OCI-LY3 (cell line): Measurements from ENCODE around the gene PRTFDC1.

Experiments used
- H2AFZ ChIP-seq: fragments of 200-600, 300-600 bp; shearing (Covaris generic); 2 replicates; pipeline ENCODE4 v1.6.0; 2014; ENCODE audit warnings: antibody characterized with exemption, low read depth, low read length
- H3K27ac ChIP-seq: fragments of 200-600, 300-600 bp; sonication (generic); 2 replicates; pipeline ENCODE4 v1.5.1; 2014; ENCODE audit warnings: mild to moderate bottlenecking, low read length, moderate library complexity, mixed read lengths
- H3K27me3 ChIP-seq: fragments of 200-600, 300-600 bp; sonication (generic); 2 replicates; pipeline ENCODE4 v1.6.1; 2014; ENCODE audit warnings: low read depth, low read length, mixed read lengths
- H3K36me3 ChIP-seq: fragments of 200-600, 300-600 bp; sonication (generic); replicated peaks from 2 replicates; pipeline ENCODE3; 2014; ENCODE audit warnings: low read depth, low read length, mixed read lengths
- H3K4me1 ChIP-seq: fragments of 300-600, 200-600 bp; sonication (generic); 2 replicates; pipeline ENCODE4 v1.6.1; 2014; ENCODE audit warnings: low read length, mixed read lengths
- H3K4me2 ChIP-seq: fragments of 200-600, 300-600 bp; sonication (generic); 2 replicates; pipeline ENCODE4 v1.6.1; 2014; ENCODE audit warnings: low read length, mixed read lengths
- H3K4me3 ChIP-seq: fragments of 300-600, 200-600 bp; sonication (generic); 2 replicates; pipeline ENCODE4 v1.5.1; 2014; ENCODE audit warnings: antibody characterized with exemption, mild to moderate bottlenecking, low read length, moderate library complexity
- H3K79me2 ChIP-seq: fragments of 300-600, 200-600 bp; shearing (Covaris generic); 2 replicates; pipeline ENCODE4 v1.6.1; 2014; ENCODE audit warnings: mild to moderate bottlenecking, low read length, mixed read lengths
- H3K9ac ChIP-seq: fragments of 300-600, 200-600 bp; shearing (Covaris generic); 2 replicates; pipeline ENCODE4 v1.6.0; 2014; ENCODE audit warnings: mild to moderate bottlenecking, low read length, moderate library complexity
- H3K9me3 ChIP-seq: fragments of 200-600, 300-600 bp; shearing (Covaris generic); 2 replicates; pipeline ENCODE4 v1.6.1; 2014; ENCODE audit warnings: low read length, mixed read lengths; ENCODE audit not compliant: insufficient read depth
- H4K20me1 ChIP-seq: fragments of 200-600, 300-600 bp; sonication (generic); 2 replicates; pipeline ENCODE4 v1.6.1; 2016; ENCODE audit warnings: low read length, mixed read lengths; ENCODE audit not compliant: insufficient read depth
- EZH2phosphoT487 ChIP-seq: fragments of 200-600 bp; shearing (Covaris generic); IDR thresholded peaks from 2 replicates; pipeline ENCODE4 v1.6.1; 2018; ENCODE audit warnings: antibody characterized with exemption, mixed run types, low read depth
- TF ChIP-seq, protein P1 (sequence below): fragments of 200-600, 300-600 bp; sonication (generic); IDR thresholded peaks from 2 replicates; pipeline ENCODE4 v1.5.1; 2014; ENCODE audit warnings: antibody characterized with exemption, low read length, low read depth

Gene PRTFDC1

DNA sequence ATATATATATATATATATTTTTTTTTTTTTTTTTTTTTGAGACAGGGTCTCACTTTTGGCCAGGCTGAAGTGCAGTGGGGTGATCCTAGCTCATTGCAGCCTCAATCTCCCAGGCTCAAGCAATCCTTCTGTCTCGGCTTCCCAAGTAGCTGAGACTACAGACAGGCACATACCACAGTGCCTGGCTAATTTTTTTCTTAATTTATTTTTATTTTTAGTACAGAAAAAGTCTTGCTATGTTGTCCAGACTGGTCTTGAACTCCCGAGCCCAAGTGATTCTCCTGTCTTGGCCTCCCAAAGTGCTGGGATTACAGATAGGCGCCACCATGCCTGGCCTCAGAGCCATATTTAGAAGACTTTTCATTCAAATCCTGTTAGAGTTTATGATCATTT lies 79.6 kb downstream of the PRTFDC1 start:
- Histone ChIP-seq H3K27me3 (no peaks in the 10 kb centered on the region), H2AFZ (no peak overlapping the region), H3K4me1 (no peaks in the 10 kb centered on the region), H3K4me3 (no peak overlapping the region), H3K27ac (no peak overlapping the region), H3K9me3 (no peaks in the 10 kb centered on the region), H3K9ac (no peak overlapping the region), H3K4me2 (no peak overlapping the region), H3K79me2 (no peaks in the 10 kb centered on the region), H4K20me1 (no peaks in the 10 kb centered on the region), H3K36me3 (no peaks in the 10 kb centered on the region)
- no peak for TF ChIP-seq EZH2phosphoT487
- TF ChIP-seq, protein P1, sequence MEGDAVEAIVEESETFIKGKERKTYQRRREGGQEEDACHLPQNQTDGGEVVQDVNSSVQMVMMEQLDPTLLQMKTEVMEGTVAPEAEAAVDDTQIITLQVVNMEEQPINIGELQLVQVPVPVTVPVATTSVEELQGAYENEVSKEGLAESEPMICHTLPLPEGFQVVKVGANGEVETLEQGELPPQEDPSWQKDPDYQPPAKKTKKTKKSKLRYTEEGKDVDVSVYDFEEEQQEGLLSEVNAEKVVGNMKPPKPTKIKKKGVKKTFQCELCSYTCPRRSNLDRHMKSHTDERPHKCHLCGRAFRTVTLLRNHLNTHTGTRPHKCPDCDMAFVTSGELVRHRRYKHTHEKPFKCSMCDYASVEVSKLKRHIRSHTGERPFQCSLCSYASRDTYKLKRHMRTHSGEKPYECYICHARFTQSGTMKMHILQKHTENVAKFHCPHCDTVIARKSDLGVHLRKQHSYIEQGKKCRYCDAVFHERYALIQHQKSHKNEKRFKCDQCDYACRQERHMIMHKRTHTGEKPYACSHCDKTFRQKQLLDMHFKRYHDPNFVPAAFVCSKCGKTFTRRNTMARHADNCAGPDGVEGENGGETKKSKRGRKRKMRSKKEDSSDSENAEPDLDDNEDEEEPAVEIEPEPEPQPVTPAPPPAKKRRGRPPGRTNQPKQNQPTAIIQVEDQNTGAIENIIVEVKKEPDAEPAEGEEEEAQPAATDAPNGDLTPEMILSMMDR = no peak

DNA sequence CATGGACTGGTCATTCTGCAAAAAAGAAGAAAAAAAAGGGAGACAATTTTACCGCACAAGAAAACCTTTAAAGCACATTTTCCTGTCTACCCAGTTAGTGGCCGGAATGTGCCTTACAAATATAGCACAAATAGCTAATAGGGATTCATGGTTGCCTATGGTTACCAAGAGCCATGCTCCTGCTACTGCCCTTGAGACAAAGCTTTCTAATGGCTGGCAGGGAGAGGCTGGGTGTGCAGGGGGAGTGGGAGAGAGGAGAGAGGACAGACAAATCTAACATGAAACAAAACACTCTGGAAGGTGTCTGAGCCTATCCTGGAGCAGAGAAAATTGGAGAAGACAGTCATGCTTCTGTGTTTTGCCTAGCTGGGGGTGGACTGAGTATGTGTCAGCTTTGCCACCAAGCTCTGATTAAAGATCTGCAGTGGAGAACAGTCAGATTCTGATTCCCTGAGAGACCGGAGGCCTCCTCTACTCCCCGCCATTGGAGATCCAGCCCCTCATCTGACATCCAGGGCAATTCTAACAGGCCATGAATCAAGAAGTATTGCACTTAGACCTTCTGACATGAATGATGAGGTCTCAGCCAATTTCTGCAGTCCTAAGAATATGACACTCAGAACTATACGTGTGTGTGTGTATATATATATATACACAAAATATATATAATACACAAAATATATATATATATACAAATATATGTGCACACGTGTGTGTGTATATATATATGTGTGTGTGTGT lies 80.2 kb downstream of the PRTFDC1 start:
- no peak overlapping the region for H3K9ac ChIP-seq
- H3K36me3 ChIP-seq = no peaks in the 10 kb centered on the region
- H3K4me3 ChIP-seq = no peak overlapping the region
- no peaks in the 10 kb centered on the region for H3K79me2 ChIP-seq
- H3K4me2 ChIP-seq = no peak overlapping the region
- H4K20me1 ChIP-seq = no peaks in the 10 kb centered on the region
- H2AFZ ChIP-seq = no peak overlapping the region
- H3K4me1 ChIP-seq = no peaks in the 10 kb centered on the region
- H3K27me3 ChIP-seq = no peaks in the 10 kb centered on the region
- no peak overlapping the region for H3K27ac ChIP-seq
- H3K9me3 ChIP-seq = no peaks in the 10 kb centered on the region
- TF ChIP-seq, protein P1 = no peak
- no peak for TF ChIP-seq EZH2phosphoT487

DNA sequence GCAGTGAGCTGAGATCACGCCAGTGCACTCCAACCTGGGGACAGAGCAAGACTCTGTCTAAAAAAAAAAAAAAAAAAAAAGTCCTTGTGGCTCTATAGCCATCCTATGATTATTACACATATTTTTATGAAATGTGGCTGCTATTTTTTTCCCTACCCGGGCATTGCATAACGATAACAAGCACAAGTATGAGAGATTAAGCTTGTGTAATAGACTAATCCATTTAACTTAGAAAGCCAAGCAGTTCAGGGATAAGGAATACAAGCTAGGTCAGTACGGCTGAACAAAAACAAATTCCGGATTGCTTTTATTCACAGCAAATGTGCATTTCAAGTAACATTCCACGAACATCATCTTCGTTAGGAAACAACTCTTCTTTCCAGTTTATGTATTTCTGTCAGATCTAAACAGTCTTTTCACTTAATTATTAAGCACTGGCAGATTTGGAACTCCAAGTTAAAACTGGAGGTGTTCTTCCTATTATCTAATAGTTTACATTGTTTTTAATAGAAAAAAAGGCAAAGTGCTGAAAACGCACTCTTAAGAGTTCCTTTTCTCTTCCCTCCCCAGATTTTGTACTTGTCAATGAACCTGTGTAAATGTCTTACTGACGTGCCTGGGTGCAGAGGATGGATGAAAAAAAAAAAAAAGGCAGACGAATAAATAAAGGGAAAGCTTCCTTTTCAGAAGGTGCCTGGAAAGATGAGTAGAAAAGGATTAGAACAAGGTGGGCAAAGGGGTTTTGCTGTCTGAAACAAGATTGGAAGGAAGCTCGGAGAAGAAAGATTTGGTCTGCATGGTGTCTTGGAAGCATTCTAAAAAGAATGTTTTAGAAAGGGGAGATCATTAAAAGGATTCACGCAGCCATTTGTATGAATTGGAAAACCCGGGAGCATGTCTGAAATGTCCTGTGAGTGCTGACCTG lies 81.1 kb downstream of the PRTFDC1 start:
- Histone ChIP-seq H3K4me3 (no peak overlapping the region), H3K27me3 (no peaks in the 10 kb centered on the region), H3K9me3 (no peaks in the 10 kb centered on the region), H4K20me1 (no peaks in the 10 kb centered on the region), H3K36me3 (no peaks in the 10 kb centered on the region), H3K4me1 (no peaks in the 10 kb centered on the region), H3K4me2 (no peak overlapping the region), H3K27ac (no peak overlapping the region), H3K9ac (no peak overlapping the region), H2AFZ (no peak overlapping the region), H3K79me2 (no peaks in the 10 kb centered on the region)
- no peak for TF ChIP-seq EZH2phosphoT487
- TF ChIP-seq, protein P1 = no peak

DNA sequence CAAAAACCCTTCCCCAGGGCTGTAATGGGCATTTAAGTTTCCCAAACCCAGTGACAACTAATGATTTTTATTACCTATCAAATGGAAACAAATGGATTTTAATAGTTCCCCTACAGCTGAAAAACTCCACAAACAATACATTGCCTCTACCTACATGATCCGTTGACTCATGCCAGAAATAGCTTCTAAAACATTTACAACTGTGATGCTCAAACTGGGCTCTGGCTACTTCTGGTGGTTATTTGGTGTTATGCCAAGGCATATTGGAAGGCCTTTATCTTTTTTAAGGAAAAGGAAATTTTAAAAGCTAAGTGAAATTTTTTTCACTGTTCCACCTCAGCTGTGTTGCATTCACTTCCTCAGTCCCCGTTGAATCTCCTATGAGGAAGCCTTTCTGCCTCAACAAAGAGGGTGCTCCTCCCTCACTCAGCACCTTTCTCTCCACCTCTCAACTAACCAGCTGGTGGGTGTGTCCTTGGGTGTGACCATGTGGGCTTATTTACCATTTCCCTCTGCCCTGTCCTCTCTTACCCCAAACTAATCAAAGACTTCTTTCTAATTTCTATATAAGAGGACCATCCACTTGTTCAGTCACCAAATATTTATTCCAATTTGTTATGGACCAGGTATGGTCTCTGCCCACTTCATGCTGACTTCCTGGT lies 82.9 kb downstream of the PRTFDC1 start:
- H2AFZ ChIP-seq = no peak overlapping the region
- H3K9me3 ChIP-seq = no peaks in the 10 kb centered on the region
- no peak overlapping the region for H3K4me2 ChIP-seq
- H3K79me2 ChIP-seq = no peaks in the 10 kb centered on the region
- no peak overlapping the region for H3K9ac ChIP-seq
- no peak overlapping the region for H3K27ac ChIP-seq
- H3K4me1 ChIP-seq = no peaks in the 10 kb centered on the region
- no peaks in the 10 kb centered on the region for H4K20me1 ChIP-seq
- TF ChIP-seq EZH2phosphoT487 = no peak
- TF ChIP-seq, protein P1 = no peak
- no peaks in the 10 kb centered on the region for H3K27me3 ChIP-seq
- H3K36me3 ChIP-seq = no peaks in the 10 kb centered on the region
- no peak overlapping the region for H3K4me3 ChIP-seq
